ENCODE results near the gene GCDH.
"Not testable (repeated sequence)": the region's sequence is repeated elsewhere in the genome, so short reads cannot be mapped to it uniquely, and the experiment has no call there.

GCDH gene

DNA sequence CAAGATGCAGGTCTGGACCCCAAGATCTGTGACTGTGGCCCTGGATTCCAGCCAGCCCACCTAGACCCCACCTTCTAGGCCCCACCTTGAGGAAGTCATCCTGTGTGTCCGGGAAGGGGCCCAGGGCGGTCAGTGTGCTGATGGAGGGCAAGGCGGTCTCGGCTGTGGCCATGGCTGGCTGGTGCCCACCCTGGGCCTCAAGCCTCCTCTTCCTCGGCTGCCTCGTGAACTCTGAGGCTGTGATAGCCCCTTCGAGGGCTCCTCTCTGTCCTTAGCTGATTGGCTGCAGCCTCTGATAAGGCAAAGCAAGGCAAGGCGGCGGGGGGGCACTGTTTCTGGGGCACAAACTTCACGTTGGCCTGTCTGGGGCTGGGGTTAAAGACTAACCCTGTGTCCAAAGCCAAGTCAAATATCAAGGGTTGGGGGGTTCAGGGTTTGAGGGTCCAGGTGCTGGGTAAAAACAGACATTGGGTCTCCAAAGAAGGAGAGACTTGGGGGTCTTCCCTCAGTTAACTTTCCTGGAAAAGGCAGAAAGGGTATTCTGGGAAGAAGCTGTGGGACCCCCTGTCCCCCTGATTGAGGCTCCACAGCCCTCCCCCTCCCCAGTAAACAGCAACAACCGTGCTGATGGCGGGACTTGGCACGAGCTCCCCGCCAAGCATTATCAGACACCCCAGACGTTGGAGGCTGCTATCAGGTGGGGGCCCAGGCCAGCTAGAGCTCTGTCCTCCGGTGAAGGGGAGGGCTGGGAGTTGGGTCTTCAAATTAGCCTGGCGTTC is 3.8 kb upstream of the GCDH start, which contains the start of gene KLF1:
Gene KLF1 (minus strand): TSS at position 233 of the 779 bp plus-strand sequence. CDS start 61 bp downstream, at position 172.
- H3K4me3 ChIP-seq (ENCODE audit: low read depth, low read length): peak within 1 kb of the TSS; percentile 87
- H3K4me1 ChIP-seq (ENCODE audit: control insufficient read depth, insufficient read depth, low read length): peaks cover 15% of the 10 kb centered on the region
- H3K9ac ChIP-seq (ENCODE audit: low read length): peak within 1 kb of the TSS; percentile 67
- H3K36me3 ChIP-seq (ENCODE audit: control insufficient read depth, insufficient read depth, low read length): no peaks in the 10 kb centered on the region
- H3K27me3 ChIP-seq (ENCODE audit: control insufficient read depth, insufficient read depth, low read length): peaks cover 41% of the 10 kb centered on the region
- H3K9me3 ChIP-seq (ENCODE audit: control insufficient read depth, insufficient read depth, low read depth, low read length): peaks cover 15% of the 10 kb centered on the region; the same call in 1 of the 2 replicates
- no peak within 1 kb of the TSS for H3K27ac ChIP-seq (ENCODE audit: low read depth, low read length)

DNA sequence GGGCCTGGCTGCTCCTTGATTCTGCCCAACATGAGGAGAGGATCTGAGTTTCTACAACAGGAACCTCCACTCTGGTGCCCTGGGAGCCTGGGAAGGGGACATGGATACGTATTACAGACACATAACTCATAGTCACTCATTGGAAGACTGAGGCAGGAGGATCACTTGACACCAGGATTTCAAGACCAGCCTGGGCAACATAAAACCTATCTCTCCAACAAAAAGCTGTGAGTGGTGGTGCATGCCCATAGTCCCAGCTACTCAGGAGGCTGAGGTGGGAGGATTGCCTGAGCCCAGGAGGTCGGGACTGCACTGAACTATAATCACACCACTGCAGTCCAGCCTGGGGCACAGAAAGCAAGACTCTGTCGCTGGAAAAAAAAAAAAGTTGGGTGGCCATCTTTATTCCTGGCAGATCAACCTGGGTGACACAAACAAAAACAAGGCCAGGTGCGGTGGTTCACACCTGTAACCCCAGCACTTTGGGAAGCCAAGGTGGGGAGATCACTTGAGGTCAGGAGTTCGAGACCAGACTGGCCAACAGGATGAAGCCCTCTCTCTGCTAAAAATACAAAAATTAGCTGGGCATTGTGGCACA is 2.9 kb upstream of the GCDH start:
- peaks cover 15% of the 10 kb centered on the region for H3K4me1 ChIP-seq (ENCODE audit: control insufficient read depth, insufficient read depth, low read length)
- peaks cover 37% of the 10 kb centered on the region for H3K27me3 ChIP-seq (ENCODE audit: control insufficient read depth, insufficient read depth, low read length)
- no peak overlapping the region for H3K27ac ChIP-seq (ENCODE audit: low read depth, low read length)
- peaks cover 1% of the 10 kb centered on the region for H3K36me3 ChIP-seq (ENCODE audit: control insufficient read depth, insufficient read depth, low read length)
- peaks cover 15% of the 10 kb centered on the region; the same call in 1 of the 2 replicates for H3K9me3 ChIP-seq (ENCODE audit: control insufficient read depth, insufficient read depth, low read depth, low read length)
- H3K9ac ChIP-seq (ENCODE audit: low read length): no peak overlapping the region
- no peak overlapping the region for H3K4me3 ChIP-seq (ENCODE audit: low read depth, low read length)

DNA sequence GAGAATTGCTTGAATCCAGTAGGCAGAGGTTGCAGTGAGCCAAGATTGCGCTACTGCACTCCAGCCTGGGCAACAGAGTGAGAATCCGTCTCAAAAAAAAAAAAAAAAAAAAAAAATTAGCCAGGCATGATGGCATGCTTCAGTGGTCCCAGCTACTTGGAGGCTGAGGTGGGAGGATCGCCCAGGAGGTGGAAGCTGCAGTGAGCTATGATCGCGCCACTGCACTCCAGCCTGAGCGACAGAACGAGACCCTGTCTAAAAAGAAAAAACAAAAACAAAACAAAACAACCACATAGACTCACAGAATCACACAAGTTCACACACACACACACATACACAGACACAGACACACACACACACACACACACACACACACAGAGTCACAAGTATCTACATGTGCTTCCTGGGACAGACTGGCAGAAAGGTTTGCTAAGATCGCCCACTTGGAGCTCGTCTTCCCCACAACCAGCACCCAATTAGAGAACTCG is 617 bp upstream of the GCDH start:
- not testable (repeated sequence) for H3K9me3 ChIP-seq (ENCODE audit: control insufficient read depth, insufficient read depth, low read depth, low read length); H3K4me1 ChIP-seq (ENCODE audit: control insufficient read depth, insufficient read depth, low read length); H3K27ac ChIP-seq (ENCODE audit: low read depth, low read length)
- Histone ChIP-seq H3K27me3 (ENCODE audit: control insufficient read depth, insufficient read depth, low read length) (peaks cover 25% of the 10 kb centered on the region), H3K36me3 (ENCODE audit: control insufficient read depth, insufficient read depth, low read length) (peaks cover 13% of the 10 kb centered on the region), H3K4me3 (ENCODE audit: low read depth, low read length) (peak overlapping the region; percentile 83), H3K9ac (ENCODE audit: low read length) (peak overlapping the region; percentile 10)

DNA sequence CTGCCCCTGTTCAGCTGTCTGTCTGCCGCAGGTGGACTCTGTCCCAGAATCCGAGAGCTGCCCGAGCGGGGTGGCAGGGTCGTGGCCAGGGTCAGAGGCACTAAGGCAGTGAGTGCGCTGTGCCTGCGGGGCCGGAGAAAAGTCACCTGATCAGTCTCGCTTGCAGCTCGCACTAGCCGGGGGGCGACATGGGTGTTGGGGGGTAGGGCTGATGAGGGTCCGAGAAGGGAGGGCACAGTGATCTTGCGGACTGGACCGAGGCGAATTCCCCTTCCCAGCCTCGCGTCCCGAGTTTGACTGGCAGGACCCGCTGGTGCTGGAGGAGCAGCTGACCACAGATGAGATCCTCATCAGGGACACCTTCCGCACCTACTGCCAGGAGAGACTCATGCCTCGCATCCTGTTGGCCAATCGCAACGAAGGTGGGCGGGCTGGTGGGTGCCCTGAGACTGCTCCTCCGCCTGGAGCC is 627 bp downstream of the GCDH start:
- Histone ChIP-seq H3K4me1 (ENCODE audit: control insufficient read depth, insufficient read depth, low read length) (peaks cover 6% of the 10 kb centered on the region; the same call in 1 of the 2 replicates), H3K36me3 (ENCODE audit: control insufficient read depth, insufficient read depth, low read length) (peaks cover 22% of the 10 kb centered on the region), H3K27ac (ENCODE audit: low read depth, low read length) (no peak overlapping the region), H3K9me3 (ENCODE audit: control insufficient read depth, insufficient read depth, low read depth, low read length) (no peaks in the 10 kb centered on the region), H3K9ac (ENCODE audit: low read length) (peak overlapping the region; percentile 76), H3K4me3 (ENCODE audit: low read depth, low read length) (peak overlapping the region; percentile 83), H3K27me3 (ENCODE audit: control insufficient read depth, insufficient read depth, low read length) (peaks cover 16% of the 10 kb centered on the region)

DNA sequence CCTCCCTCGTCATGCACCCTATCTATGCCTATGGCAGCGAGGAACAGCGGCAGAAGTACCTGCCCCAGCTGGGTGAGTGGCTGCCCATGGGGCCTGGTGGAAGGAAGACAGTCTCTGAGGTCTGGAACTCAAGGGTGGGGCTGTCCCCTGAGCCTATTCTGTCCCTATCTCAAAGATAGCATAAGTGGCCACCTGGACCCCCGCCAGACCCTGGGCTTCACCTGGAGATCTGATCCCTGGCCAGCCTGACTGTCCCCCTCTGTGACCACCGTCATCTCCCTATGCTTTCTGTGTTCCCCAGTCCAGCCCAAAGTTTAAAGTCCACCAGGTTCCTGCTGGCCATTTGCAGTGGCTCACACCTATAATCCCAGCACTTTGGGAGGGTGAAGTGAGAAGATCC is 2.6 kb downstream of the GCDH start:
- H3K4me3 ChIP-seq (ENCODE audit: low read depth, low read length): no peak overlapping the region
- no peak overlapping the region for H3K9ac ChIP-seq (ENCODE audit: low read length)
- H3K9me3 ChIP-seq (ENCODE audit: control insufficient read depth, insufficient read depth, low read depth, low read length): no peaks in the 10 kb centered on the region
- H3K4me1 ChIP-seq (ENCODE audit: control insufficient read depth, insufficient read depth, low read length): peaks cover 6% of the 10 kb centered on the region; the same call in 1 of the 2 replicates
- no peaks in the 10 kb centered on the region for H3K27me3 ChIP-seq (ENCODE audit: control insufficient read depth, insufficient read depth, low read length)
- H3K27ac ChIP-seq (ENCODE audit: low read depth, low read length): no peak overlapping the region
- peaks cover 41% of the 10 kb centered on the region for H3K36me3 ChIP-seq (ENCODE audit: control insufficient read depth, insufficient read depth, low read length)

DNA sequence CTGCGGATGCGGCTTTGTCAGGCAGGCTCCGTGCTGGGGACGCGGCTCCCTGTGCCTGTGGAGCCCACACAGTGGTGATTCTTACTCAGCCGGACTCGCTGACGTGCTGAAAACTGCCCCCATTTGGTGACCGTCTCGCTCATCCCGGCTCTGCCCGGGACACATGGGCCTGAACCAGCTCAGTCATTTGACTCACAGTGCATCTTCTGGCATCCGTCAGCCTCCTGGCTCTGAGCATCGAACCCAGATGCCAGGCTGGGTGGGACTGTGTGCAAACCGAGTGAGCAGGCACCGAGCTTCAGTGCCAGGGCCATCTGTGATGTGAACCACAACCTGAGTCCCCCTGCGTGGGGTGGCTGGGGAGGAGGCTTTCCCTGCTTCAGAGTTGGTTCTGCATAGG is 5.5 kb downstream of the GCDH start:
- H3K36me3 ChIP-seq (ENCODE audit: control insufficient read depth, insufficient read depth, low read length): peaks cover 60% of the 10 kb centered on the region
- H3K9ac ChIP-seq (ENCODE audit: low read length): no peak overlapping the region
- H3K9me3 ChIP-seq (ENCODE audit: control insufficient read depth, insufficient read depth, low read depth, low read length): no peaks in the 10 kb centered on the region
- no peak overlapping the region for H3K27ac ChIP-seq (ENCODE audit: low read depth, low read length)
- H3K27me3 ChIP-seq (ENCODE audit: control insufficient read depth, insufficient read depth, low read length): no peaks in the 10 kb centered on the region
- no peak overlapping the region for H3K4me3 ChIP-seq (ENCODE audit: low read depth, low read length)
- peaks cover 6% of the 10 kb centered on the region; the same call in 1 of the 2 replicates for H3K4me1 ChIP-seq (ENCODE audit: control insufficient read depth, insufficient read depth, low read length)

DNA sequence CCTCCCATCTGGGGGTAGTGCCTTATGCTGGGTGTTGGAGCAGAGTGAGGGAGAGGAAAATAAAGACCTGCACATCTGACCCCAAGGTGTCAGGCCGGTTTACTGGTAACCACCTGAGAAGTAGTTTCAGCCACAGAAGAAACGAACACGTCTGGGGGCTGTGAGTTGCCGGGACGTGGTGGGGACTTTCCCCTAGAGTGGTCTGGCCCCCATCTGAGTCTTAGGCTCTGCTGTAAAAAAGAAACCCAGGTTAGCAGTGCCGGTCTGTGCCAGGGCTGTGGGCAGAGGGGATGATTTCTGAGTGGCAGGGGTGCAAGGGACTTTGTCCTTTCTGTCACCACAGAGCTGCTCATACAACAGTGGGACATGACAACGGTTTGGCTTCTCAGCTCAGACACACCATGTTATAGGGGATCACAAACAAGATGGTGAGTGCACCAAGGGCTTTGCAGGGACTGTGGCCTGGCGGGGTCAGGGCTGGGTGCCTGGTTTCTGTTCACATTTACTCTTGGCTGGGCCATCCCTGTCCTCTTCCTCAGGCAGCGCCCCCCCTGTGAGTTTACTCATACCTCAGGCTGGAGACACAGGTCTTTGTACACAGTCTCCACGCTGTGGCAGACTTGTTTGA is 9.0 kb downstream of the GCDH start:
- Histone ChIP-seq H3K27ac (ENCODE audit: low read depth, low read length) (no peak overlapping the region), H3K36me3 (ENCODE audit: control insufficient read depth, insufficient read depth, low read length) (peaks cover 47% of the 10 kb centered on the region), H3K4me3 (ENCODE audit: low read depth, low read length) (no peak overlapping the region), H3K9ac (ENCODE audit: low read length) (no peak overlapping the region), H3K27me3 (ENCODE audit: control insufficient read depth, insufficient read depth, low read length) (no peaks in the 10 kb centered on the region), H3K9me3 (ENCODE audit: control insufficient read depth, insufficient read depth, low read depth, low read length) (no peaks in the 10 kb centered on the region), H3K4me1 (ENCODE audit: control insufficient read depth, insufficient read depth, low read length) (no peaks in the 10 kb centered on the region)

DNA sequence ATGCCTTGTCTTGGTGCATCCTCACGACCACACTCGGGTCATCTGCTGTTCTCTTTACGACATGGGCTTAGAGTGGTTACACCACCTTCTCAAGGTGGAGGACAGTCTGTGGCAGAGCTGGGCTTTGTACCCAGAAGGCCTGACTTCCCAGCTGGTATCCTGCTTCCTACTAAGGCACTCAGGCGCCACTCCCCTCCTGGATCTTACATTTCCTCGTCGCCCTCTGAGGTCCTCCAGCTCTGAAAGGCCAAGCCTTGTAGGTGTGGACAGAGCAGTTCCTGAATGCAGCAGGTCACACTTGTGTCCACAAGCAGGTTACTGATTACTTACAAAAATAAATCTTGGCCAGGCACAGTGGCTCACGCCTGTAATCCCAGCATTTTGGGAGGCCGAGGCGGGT is 16.2 kb downstream of the GCDH start:
- no peak overlapping the region for H3K27ac ChIP-seq (ENCODE audit: low read depth, low read length)
- no peak overlapping the region for H3K4me3 ChIP-seq (ENCODE audit: low read depth, low read length)
- no peaks in the 10 kb centered on the region for H3K9me3 ChIP-seq (ENCODE audit: control insufficient read depth, insufficient read depth, low read depth, low read length)
- H3K4me1 ChIP-seq (ENCODE audit: control insufficient read depth, insufficient read depth, low read length): peaks cover under 1% of the 10 kb centered on the region; the same call in 1 of the 2 replicates
- H3K9ac ChIP-seq (ENCODE audit: low read length): no peak overlapping the region
- no peaks in the 10 kb centered on the region; the same call in 1 of the 2 replicates for H3K36me3 ChIP-seq (ENCODE audit: control insufficient read depth, insufficient read depth, low read length)
- no peaks in the 10 kb centered on the region for H3K27me3 ChIP-seq (ENCODE audit: control insufficient read depth, insufficient read depth, low read length)

DNA sequence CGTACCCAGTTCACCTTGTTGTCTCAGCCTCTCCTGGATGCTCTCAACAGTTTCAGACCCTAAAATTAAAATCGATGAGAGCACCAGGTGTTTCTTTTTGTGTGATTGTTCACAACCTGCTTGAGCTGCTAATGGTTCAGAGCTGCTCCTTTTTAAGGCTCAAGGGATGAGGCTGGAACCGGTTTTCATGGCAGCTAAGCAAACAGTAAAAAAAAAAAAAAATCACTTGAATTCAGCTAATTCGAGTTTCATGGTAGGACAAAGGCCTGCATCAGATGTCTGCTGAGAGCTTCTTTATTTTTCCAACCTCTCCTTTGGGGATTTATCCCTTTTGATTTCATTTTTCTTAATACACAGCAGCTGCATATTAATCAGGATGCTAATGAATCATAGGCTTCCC is 21.6 kb downstream of the GCDH start:
- H3K27ac ChIP-seq (ENCODE audit: low read depth, low read length): peak overlapping the region; percentile 39

DNA sequence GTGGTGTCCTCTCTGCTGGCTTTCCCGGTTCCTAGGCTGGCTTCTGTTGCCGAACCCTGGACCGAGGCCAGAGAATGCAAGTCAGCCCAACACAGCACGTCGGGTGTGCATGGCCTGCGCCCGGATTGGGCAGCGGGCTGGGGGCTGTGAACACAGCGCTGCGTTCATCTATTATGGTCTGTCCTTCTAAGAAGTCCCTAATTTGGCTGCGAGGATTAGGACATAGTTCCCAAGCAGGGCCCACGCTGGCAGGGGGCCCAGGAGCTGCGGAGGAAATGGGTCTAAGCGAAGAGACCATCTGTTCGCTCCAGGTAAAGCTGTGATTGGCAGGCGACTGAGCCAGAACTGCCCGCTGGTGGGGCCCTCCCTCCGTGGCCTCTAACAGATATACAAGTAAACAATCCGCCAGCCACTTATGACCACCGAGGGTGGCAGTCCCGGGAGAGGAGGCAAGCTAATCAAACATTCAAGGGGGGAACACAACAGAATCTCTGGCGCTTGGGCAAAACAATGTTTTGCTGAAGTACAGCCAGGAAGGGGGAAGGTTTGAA is 22.1 kb downstream of the GCDH start:
- Histone ChIP-seq H3K4me1 (ENCODE audit: control insufficient read depth, insufficient read depth, low read length) (peaks cover 21% of the 10 kb centered on the region), H3K36me3 (ENCODE audit: control insufficient read depth, insufficient read depth, low read length) (no peaks in the 10 kb centered on the region), H3K9ac (ENCODE audit: low read length) (peak overlapping the region; percentile 36), H3K27ac (ENCODE audit: low read depth, low read length) (peak overlapping the region; percentile 39), H3K4me3 (ENCODE audit: low read depth, low read length) (peak overlapping the region; percentile 25), H3K27me3 (ENCODE audit: control insufficient read depth, insufficient read depth, low read length) (peaks cover 1% of the 10 kb centered on the region), H3K9me3 (ENCODE audit: control insufficient read depth, insufficient read depth, low read depth, low read length) (no peaks in the 10 kb centered on the region)

More for the DNA sequence above, 21.6 kb downstream of the GCDH start:
- H3K9me3 ChIP-seq (ENCODE audit: control insufficient read depth, insufficient read depth, low read depth, low read length): no peaks in the 10 kb centered on the region
- H3K4me3 ChIP-seq (ENCODE audit: low read depth, low read length): peak overlapping the region; percentile 25
- H3K36me3 ChIP-seq (ENCODE audit: control insufficient read depth, insufficient read depth, low read length): no peaks in the 10 kb centered on the region
- peaks cover 21% of the 10 kb centered on the region for H3K4me1 ChIP-seq (ENCODE audit: control insufficient read depth, insufficient read depth, low read length)
- H3K27me3 ChIP-seq (ENCODE audit: control insufficient read depth, insufficient read depth, low read length): no peaks in the 10 kb centered on the region
- H3K9ac ChIP-seq (ENCODE audit: low read length): peak overlapping the region; percentile 36
